HUDEP-2 (cell line): ENCODE measurements around the gene ATP5F1E.
A peak's percentile ranks its signal among the peaks of the same experiment; 100 is the strongest.
"Not testable (repeated sequence)": the region's sequence is repeated elsewhere in the genome, so short reads cannot be mapped to it uniquely, and the experiment has no call there.

ENCODE experiments used
- DNase-seq, 76 experiments: peaks; one replicate each; lab custom pipeline; 2025; ENCODE audit not compliant: unreplicated experiment in 76 of 76; lab: John Stamatoyannopoulos, UW

ATP5F1E gene

DNA sequence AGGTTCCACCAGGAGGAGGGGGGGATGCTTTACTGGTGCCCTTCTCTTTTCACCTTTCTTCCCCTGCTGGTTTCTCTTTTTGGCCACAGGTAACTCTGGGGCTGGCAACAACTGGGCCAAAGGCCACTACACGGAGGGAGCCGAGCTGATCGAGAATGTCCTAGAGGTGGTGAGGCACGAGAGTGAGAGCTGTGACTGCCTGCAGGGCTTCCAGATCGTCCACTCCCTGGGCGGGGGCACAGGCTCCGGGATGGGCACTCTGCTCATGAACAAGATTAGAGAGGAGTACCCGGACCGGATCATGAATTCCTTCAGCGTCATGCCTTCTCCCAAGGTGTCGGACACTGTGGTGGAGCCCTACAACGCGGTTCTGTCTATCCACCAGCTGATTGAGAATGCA, 8.5 kb downstream of the ATP5F1E start:
- DNase-seq, result no peak

DNA sequence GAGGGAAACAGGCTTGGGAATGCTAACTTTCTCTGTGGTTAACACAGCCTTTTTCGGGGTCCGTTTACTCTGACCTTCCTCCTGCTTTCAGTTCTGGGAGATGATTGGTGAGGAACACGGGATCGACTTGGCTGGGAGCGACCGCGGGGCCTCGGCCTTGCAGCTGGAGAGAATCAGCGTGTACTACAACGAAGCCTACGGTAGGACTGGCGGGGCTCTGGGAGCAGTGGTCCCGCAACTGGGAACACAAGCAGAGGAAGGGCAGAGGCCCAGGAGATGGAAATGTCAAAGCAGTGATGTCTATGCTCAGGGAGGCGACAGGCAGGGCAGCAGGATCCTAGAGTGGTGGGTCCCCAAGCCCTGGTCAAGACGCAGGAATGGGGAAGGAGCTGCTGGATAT, 9.4 kb downstream of the ATP5F1E start:
- no peak for DNase-seq

DNA sequence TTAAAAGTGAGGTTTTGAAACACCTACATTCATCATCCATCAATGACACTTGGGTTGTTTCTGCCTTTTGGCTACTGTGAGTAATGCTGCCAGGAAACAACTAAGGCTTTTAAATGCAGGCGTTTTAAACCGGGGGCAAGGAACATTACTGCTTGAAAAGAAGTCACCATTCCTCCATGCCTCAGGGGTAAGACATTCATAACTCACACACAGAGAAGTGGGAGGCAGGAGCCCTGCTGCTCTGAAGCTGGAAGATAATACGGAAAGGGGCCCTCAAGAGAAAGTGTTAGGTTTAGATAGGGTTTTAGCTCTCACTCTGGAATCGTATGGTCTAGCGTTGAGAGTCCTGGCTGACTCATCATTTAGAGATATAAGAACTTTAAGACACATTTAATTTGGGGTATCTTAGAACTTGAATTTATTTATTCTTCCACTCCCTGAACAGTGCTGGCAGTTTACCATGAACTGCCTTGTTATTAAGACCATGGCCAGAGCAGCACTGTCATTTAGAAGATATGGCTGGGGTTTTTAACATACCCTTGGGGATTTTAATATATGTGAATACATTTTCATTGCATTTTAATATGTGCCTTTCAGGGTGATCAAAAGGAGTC, 11.1 kb downstream of the ATP5F1E start:
- DNase-seq, result peak in 73 of 76 experiments; percentile 17 to 94 (median 73)

DNA sequence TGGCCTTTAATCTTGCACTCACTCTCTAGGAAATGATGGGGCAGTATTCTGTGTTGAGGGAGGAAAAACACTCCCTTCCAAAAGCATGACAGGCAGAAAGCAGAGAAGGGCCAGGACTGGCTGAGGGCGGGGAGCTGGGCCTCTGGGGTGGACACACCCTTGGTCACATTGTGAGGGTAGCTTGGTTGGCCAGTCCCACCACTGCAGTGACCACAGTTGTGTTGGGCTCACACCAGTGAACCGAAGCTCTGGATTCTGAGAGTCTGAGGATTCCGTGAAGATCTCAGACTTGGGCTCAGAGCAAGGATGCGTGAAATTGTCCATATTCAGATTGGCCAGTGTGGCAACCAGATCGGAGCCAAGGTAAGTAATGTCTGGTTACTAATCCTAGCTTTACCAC, 12.9 kb downstream of the ATP5F1E start, which contains the start of gene TUBB1:
Gene TUBB1, plus strand, starts transcription at position 213 of the 400 bp plus-strand sequence. Its CDS starts 94 bp downstream, at position 307.
- DNase-seq, result peak in 32 of 76 experiments; percentile 5 to 67 (median 28)

DNA sequence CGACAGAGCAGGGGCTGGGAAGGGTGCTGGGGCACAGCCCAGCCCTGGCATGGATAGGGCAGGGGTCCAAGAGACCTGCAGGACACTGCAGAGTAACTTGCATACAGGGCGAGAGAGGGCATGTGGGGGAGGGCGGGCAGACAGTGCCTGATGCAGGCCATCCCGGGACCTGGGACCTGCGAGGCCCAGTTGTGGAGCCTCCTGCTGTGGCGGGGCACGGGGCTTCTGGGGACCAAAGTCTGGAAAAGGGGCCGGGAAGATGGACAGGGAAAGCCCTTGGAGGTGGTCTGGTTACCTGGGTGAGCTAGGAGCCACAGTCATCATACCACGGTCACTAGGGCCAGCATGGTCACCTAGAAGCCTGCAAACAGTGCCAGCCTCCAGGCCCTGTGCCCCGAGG, 13.3 kb downstream of the ATP5F1E start:
- DNase-seq, result no peak

DNA sequence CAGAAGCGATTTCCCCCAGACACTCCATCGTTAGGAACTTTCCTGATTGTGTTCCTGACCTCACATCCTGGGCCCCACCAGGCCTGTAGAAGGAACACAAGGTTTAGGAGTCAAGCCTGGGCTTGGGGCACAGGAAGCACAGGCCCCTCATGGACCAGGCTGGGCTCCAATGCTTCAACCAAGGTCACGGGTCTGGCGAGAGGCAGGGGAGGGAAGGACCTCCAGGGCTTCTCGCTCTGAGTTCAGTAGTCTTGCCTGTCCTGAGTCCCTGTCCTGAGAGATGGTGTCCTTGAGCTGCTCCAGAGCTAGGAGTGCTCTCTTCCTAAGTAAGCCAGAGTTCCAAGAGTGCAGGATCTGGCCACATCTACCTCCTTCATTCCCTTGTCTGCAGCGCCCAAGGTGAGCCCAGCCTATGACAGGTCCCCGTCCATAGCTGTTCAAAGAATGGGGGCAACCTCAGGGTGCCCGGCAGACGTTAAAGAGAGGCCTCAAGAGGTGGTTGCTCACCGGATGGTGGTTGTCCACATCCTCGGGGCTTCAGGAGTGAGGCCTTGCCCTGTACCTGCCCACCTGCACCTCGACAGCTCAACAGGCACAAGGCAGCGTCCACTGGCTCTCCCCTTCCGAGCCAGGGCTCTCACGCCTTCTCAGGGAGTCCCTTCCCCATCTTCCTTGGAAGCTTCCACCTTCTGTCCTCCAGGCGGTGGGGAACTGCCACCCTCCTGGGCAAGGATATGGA, 14.5 kb downstream of the ATP5F1E start:
- no peak for DNase-seq

DNA sequence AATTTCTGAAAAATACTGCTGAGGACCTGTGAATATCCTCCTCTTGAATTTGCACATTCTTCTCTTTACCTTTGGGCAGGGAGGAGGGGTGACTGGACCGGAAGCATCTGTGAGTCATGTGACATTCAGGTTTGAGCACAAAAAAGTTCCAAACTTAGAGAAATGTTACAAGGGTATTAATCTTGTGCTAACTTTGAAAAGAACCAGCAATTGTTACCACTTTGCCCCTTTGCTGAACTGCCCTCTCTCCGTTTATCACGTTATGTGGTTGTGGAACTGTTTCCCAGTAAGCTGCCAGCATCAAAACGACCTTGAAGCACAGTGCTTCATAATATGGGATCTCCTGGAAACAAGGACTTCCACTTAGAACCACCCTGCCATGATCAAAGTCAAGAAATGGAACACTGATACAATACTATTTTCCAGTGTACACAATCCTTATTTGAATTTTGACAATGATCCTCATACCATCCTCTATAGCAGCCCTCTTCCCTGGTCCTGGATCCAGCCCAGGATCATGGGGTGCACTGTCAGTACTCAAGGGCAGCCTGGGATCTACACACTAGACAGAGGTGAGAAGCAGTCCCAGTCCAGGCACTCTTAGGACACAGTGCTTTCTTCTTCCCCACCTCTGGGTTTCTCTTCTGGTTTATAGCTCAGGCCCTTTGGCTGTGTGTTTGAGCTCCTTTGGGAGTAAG, 15.2 kb downstream of the ATP5F1E start:
- no peak for DNase-seq

DNA sequence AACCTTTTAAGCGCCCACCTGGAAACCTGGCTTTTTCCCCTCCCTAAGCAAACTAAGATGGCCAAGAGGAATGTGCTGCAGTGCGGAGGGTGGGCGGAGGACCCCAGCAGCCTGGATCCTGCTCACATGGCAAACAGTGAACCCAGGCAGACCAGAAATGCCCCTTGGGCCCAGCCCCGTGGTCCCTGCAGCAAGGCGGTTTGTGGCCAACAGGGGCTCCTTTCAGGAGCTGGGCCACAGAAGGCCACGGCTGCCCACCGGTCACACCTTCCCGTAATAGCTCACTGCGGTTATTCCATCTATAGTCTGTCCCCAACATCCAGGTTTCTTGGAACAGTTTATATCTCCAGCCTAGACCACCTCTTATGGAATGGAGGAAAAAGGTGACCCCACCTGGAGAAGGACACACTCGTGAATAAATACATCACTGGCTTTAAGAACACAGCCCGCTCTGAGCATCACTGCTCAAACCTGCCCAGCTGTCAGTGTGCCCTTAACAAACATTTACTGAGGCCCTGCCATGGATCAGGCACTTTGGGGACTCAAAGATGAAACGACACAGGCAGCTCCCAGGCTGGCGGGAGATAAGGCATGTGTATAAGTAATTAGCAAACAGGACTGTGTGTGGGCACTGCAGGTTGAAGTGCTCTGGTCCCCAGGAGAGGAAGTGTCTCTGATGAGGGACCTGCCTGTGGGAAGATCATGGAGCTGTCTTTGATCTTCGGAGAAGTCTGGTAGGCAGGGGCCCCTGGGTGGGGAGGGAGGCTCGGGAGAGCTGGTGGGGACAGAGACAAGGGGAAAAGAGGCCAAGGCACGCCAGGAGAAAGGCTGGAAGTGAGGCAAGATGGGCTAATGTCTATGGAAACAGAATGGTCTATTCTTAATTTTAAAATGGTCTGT, 16.1 kb downstream of the ATP5F1E start:
- DNase-seq, result peak in 9 of 76 experiments; percentile 7 to 60 (median 28)

DNA sequence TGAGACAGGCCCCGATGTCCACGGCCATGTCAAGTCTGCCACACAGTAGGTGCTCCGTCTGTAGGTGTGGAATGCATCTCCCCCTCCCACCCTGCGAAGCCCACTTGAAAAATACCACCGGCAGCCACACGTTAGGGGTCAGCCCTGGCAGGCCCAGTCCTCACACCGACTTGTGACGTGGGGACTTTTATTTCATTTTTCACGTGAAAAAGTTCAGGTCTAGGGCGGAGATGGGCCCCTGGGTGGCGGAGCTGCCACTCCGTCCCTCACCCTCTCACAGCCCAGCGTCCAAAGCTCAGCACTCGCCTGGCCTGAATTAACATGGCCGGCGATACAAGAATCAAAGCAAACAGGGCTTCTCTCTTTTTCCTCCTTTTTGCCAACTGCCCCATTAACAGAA, 16.7 kb downstream of the ATP5F1E start:
- no peak for DNase-seq

DNA sequence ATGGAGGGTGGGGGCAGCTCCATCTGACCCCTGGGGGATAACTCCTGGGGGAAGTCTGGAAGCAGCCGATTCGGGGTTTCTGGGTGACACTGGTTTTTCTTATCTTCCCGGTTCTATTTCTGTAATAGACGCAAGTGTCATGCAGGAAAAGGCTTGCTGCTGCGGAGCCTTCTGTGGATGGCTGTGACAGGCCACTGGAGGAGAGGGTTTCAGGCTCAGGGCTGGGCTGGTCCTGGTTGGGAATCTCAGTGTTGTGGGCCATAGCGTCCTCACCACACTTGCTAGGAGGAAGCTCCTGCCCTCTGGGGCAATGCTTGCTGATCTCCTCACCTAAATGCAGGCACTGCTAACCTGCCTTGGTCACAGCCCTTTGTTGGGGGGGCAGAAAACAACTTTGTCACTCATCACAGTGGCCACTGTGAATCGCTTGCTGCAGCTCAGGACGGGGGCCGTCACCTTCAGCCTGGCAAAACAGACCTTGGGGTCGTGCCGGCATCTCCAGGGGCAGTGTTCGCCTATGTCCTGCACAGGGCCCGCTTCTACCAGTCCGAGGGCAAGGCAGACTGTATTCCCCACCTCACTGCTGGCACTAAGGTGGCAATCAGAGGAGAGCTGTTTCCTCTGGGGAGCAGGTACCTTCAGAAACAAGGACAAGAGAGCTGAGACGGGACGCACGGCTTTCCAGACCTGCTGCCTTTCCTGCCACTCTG, 17.3 kb downstream of the ATP5F1E start:
- DNase-seq, result no peak

DNA sequence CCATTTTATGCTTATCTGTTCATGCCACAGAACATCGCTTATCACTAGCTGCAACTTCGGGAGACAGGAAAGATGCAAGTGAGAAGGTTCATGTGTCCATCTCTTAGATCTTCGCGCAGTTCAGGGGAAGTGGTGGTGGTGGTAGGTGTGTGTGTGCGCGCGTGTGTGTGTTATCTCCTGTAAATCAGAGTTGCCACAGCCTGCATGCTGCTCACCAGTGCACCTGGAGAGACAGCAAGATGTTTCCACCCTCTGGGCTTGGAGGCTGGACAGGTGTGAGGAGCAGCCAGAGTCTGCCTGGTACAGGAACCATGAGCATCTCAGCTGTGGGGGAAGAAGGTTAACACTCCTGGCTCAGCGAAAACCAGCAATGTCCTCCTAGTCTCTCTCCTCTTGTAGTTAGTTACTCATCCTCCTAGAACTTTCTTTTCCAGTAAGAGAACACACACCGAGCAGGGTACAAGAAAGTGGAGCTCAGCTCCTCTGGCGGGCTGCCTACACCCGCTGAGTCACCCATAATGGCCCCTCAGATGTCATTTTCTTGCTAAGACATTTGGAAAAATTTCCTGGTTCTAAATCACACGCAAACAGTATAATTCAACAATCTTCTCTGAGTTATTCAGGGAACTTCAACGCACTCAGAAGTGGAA, 18.1 kb downstream of the ATP5F1E start:
- DNase-seq, result no peak

DNA sequence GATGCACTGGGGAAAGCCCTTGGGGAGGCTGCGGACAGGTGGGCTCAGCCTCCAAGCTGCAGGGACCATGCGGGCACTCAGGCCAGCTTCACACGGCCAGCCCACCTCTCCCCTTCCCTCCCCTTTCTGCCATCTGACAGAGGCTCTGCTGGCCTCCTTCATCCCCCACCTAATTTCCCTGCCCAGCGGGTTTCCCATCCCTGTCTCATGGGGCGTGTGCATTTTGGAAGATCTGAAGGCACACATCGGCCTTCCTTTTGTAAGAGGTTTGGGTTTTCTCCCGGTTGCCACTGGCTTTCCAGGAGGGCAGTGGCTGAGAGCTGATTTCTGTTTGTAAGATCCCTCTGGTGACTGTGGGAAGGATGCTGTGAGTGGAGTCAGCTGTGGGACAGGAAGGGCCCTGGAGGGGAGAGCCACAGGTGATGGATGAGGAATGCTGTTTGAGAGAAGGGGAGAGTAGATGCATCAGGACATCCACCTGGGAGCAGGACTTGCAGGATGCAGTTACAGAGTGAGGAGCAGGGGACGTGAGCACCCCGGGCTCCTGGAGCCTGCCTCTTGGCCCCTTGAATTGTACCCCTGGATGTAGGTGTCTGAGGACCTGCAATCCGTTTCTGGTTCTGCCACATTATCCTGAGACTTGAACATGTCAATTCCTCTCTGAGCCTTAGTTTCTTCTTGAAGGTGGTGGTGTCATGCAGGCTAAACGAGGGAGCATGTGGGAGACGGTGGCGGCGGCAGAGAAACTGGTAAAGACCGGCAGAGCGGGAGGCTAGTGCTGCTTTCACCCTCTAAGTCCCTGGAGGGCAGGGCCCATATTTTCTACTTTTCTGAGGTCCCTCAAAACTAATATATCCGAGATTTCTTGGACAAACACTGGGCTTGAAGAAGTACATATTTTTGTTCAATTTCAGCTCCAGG, 18.8 kb downstream of the ATP5F1E start:
- no peak for DNase-seq

DNA sequence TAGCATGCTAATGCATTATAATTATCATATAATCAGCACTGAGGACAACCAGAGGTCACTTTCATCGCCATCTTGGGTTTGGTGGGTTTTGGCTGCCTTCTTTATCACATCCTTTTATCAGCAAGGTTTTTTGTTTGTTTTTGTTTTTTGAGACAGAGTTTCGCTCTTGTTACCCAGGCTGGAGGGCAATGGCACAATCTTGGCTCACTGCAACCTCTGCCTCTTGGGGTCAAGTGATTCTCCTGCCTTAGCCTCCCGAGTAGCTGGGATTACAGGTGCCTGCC, 20.3 kb downstream of the ATP5F1E start:
- not testable (repeated sequence) for DNase-seq

DNA sequence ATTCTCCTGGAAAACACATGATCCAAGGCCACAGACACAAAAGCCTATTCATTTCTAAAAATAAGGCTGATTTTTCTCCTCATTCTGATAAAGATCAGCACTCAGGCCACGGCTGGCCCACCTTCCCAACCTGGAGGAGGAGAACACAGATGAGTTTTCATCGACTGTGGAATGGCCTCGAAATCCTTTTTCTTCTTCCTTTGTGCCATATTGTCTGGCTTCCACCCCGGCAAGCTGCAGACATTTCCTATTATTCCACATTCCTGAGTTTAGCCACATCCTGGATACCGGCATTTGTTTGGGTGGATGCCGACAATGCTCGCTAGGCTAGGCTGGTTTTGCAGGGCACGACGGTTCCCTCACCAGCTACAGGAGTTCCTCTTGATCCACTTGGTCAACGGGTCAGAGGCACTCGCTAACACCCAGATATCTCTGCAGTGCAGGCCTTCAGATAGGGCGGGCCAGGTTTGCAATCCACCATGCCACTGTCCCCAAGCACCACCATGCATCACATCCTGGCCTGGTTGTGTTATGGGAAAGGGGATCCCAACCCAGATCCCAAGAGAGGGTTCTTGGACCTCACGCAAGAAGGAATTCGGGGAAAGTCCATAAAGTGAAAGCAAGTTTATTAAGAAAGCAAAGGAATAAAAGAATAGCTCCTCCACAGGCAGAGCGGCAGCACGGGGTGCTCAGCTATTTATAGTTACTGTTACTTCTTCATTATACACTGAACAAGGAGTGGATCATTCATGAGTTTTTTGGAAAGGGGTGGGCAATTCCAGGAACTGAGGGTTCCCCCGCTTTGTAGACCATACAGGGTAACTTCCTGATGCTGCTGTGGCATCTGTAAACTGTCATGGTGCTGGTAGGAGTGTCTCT, 20.9 kb downstream of the ATP5F1E start:
- peak in 19 of 76 experiments; percentile 4 to 52 (median 21) for DNase-seq

DNA sequence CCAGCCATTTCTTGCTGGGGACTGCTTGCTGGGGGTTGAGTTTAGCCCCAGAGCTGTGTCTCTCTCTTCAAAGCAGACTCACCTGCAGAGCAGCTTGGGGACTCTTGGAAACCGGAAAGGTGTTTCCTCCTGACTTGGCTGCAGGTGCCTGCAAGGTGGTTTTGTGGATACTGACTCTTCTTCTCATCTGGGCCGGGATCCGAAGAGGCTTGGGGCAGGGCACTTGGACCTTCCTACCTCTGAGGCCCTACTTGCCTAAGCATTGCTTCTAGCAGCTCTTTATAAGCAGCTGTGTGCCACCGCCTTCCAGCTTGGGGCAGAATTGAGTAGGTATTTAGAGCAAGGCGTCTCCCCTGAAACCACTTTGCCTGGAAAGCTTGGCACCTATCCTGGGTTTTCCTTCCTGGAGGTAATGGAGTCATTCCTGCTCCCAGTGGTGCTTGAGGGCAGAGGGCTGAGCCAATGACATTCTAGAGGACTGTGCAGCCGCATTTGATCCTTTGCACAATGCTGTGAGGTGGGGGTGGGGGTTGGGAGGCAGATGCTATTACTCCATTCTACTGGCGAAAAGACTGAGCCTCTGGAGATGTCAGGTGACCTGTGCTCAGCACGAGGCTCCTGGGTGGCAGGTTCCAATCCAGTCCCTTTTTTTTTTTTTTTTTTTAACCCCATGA, 21.7 kb downstream of the ATP5F1E start:
- DNase-seq, result no peak

DNA sequence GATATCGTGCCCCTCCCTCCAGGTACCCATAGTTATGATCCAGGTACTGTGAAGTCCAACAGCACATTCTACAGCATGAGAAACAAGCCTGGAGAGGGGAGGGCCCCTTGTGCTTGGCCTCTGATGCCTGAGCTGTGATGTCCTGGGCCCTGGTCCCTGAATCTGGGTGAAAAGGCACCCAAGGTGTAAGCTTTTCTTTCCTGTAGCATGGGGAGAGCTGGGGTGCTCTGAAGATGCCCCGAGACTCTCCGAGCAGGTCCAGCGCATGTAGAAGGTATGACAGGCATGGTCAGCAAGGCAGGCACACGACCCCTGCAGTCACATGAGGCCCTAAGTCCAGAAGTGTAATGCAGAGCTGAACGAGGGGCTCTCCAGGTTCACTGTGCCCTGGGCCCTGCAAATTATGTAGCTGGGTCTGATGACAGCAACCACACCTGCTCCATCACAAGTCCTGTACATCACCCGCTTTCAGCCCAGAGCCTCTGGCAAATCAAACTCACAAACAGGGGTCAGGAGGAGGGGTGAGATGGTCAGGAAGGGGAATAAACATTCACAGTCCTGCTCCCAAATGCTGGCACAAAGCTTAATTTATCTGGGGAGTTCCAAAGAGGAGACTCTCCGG, 23.3 kb downstream of the ATP5F1E start:
- no peak for DNase-seq
